Bronchial epithelial cell (primary cell): ENCODE measurements around the gene SLC37A3. TPM values are rescaled to one million over a fixed set of nuclear protein-coding genes. Genes with fewer than 3 reads are reported as not detected.

ENCODE experiments used
- DNase-seq: peaks from one replicate; pipeline ENCODE4 v3.0.0-alpha.2; 2010; ENCODE audit warnings: low read depth
- FAIRE-seq: peaks from 2 replicates; lab custom pipeline; 2011; peaks lifted over from hg19 to GRCh38; lab: Jason Lieb, UNC
- H3K27me3 ChIP-seq: 2 replicates; pipeline ENCODE4 v1.5.1; 2011; ENCODE audit warnings: low read length; ENCODE audit not compliant: control insufficient read depth, insufficient read depth
- H3K36me3 ChIP-seq: 2 replicates; pipeline ENCODE4 v1.5.1; 2011; ENCODE audit warnings: low read length; ENCODE audit not compliant: control insufficient read depth, insufficient read depth
- H3K4me3 ChIP-seq: 2 replicates; pipeline ENCODE4 v1.5.1; 2011; ENCODE audit warnings: mild to moderate bottlenecking, low read depth, low read length, control low read depth
- total RNA-seq: library from RNA; depleted of rRNA; stranded (reverse); fragments of >200 nt; gene quantifications from 2 replicates; pipeline ENCODE4 v1.2.1, GENCODE V29; 2014
- TF ChIP-seq, protein P1 (sequence below): IDR thresholded peaks from 2 replicates; pipeline ENCODE4 v1.5.1; 2011; ENCODE audit warnings: mild to moderate bottlenecking, moderate library complexity, low read length, control low read depth, inconsistent platforms; ENCODE audit not compliant: insufficient read depth, severe bottlenecking

The SLC37A3 gene
- total RNA-seq, 1 donor from 2014 or later: 58.7 TPM

DNA sequence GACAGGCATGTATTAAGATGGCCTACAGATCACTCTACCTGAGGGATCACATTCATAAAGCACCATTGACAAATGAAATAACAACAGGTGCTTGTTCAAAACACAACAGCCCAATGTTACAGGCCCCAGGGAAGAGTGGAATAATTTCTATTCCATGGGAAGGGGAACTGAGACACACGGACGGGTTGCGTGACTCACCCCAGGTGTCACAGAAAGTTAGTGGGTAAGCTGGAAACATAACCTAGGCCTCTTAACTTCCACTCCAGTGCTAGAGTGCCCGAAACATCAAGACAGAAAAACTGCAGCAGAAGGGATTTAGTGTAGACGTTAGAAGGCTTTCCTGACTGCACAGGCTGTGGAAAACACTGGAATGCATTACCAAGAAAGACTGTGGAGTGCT is 48.3 kb downstream of the SLC37A3 start:
- TF ChIP-seq, protein P1, sequence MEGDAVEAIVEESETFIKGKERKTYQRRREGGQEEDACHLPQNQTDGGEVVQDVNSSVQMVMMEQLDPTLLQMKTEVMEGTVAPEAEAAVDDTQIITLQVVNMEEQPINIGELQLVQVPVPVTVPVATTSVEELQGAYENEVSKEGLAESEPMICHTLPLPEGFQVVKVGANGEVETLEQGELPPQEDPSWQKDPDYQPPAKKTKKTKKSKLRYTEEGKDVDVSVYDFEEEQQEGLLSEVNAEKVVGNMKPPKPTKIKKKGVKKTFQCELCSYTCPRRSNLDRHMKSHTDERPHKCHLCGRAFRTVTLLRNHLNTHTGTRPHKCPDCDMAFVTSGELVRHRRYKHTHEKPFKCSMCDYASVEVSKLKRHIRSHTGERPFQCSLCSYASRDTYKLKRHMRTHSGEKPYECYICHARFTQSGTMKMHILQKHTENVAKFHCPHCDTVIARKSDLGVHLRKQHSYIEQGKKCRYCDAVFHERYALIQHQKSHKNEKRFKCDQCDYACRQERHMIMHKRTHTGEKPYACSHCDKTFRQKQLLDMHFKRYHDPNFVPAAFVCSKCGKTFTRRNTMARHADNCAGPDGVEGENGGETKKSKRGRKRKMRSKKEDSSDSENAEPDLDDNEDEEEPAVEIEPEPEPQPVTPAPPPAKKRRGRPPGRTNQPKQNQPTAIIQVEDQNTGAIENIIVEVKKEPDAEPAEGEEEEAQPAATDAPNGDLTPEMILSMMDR: no peak
- Histone ChIP-seq H3K4me3 (no peak overlapping the region), H3K27me3 (no peaks in the 10 kb centered on the region), H3K36me3 (peaks cover 8% of the 10 kb centered on the region)
- no peak for DNase-seq
- FAIRE-seq: no peak

DNA sequence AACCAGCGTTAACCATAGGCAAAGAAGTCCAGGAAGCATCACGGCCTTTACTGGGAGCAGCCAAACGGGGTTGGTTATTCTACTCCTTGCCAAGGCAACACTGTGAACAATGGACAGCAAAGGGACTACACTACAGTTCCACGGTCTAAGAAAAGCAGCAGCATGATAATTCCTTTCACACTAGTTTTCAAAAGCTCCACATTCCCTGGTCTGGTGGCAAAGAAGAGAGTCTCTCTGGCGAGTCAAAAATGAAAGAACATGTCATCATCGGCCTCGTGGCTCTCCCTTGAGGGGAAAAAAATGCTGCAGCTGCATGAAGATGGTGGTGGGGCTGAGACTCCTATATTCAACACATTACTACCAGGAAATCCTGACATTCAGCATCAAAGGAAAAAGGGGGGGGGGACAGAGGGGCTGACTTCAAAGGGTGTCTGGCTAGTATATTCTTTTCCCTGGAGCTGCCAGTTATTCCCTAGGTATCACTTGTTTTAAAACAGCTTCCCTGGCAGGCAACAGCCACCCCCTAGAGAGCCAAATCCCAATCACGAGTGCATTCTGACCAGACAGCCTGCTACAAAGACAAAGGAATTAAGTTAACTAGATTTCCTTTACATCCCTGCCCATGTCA is 49.1 kb downstream of the SLC37A3 start:
- DNase-seq (no peak), FAIRE-seq (no peak)
- Histone ChIP-seq H3K36me3 (peaks cover 8% of the 10 kb centered on the region), H3K27me3 (no peaks in the 10 kb centered on the region), H3K4me3 (no peak overlapping the region)
- TF ChIP-seq, protein P1: no peak

DNA sequence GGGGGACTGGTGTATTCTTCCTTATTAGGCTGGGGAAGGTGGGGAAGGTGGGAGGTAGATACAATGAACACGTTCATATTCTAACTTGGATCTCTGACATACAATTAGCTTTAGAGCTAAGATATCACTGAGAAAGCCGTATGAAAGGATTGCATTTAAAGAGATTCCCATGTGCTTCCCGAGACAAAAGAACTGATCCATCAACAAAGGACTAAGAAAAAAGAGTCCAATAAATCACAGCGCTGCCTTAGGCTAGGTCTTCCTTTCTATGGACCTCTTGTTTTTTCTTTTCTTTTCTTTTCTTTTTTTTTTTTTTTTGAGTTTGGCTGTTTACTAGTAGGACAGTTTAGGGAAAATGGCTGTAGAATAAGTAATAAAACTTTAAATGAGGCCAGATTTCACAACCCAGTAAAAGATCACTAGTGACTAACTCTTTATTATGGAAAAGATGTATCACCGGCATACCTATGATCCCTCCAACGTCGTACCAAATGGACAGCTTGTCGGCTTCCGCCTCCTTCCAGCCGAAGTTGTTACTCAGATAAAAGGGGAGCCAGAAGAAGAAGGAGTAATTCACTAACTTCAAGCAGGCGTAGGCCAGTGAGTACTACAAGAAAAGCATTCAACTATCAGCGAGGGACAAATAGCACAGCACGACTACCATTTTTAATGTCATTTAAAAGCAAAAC is 50.0 kb downstream of the SLC37A3 start:
- Histone ChIP-seq H3K4me3 (no peak overlapping the region), H3K36me3 (peaks cover 8% of the 10 kb centered on the region), H3K27me3 (no peaks in the 10 kb centered on the region)
- FAIRE-seq (no peak), DNase-seq (no peak)
- TF ChIP-seq, protein P1: no peak

DNA sequence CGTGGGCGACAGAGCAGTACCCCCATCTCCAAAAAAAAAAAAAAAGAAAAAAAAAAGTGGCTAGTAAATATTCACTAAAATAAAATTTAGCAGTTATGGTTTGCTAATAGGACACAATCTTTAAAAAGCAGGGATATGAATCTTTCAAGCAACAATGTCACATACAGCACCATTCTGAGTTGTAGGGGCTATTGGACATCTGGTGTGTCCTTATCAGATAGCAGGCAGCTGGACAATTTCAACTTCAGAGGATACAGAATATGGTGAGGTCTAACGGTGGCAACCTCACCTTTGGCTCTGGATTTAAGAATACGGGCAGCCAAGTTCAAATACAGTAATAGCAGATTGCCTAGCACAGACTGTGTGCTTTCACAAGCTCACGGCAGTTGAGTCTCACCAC is 51.1 kb downstream of the SLC37A3 start:
- H3K36me3 ChIP-seq: peaks cover 8% of the 10 kb centered on the region
- FAIRE-seq (no peak), DNase-seq (no peak)
- no peak overlapping the region for H3K4me3 ChIP-seq
- TF ChIP-seq, protein P1: no peak
- no peaks in the 10 kb centered on the region for H3K27me3 ChIP-seq

DNA sequence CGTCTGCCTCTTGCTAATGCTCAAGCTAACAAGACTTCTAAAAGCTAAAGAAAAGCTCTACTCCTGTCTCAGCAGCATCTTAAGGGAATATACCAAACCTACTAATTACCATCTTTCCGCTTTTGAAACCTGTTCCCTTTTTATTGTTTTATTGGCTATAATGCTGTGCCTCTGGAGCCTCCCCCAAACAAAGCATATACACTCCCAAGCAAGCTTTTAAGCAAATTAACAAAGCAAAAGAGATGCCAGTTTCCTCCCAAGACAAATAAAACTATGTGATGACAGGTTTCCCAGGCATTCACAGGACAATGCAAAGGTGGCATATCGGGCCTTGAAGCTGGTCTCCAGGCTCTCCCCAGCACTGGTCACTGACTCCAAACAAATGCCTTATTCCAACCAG is 52.9 kb downstream of the SLC37A3 start:
- H3K4me3 ChIP-seq: no peak overlapping the region
- H3K27me3 ChIP-seq: no peaks in the 10 kb centered on the region
- no peak for DNase-seq
- peaks cover 8% of the 10 kb centered on the region for H3K36me3 ChIP-seq
- no peak for FAIRE-seq
- TF ChIP-seq, protein P1: no peak
